ENCODE data around the gene EPHA10. TPM values are rescaled to one million over a fixed set of nuclear protein-coding genes. Genes with fewer than 3 reads are reported as not detected.

EPHA10 gene
- total RNA-seq, 2 experiments from 2014 or later: not detected

GRCh38 chr1:37692834-37693175 is 72.1 kb downstream of the EPHA10 start:
- Histone ChIP-seq H3K9me3 (ENCODE audit: control insufficient read depth in 1 of 2, insufficient read depth in 1 of 2, low read length in 2 of 2) (no peaks in the 10 kb centered on the region), H3K4me1 (ENCODE audit: insufficient read depth, low read length) (peaks cover 41% of the 10 kb centered on the region), H3K27ac (ENCODE audit: low read depth in 1 of 2, low read length in 2 of 2) (no peak overlapping the region), H3K27me3 (ENCODE audit: control insufficient read depth in 1 of 2, insufficient read depth in 2 of 2, low read length in 2 of 2) (no peaks in the 10 kb centered on the region), H3K4me3 (ENCODE audit: low read length) (peak overlapping the region; percentile 73), H3K36me3 (ENCODE audit: insufficient read depth, low read length) (no peaks in the 10 kb centered on the region)
- Mint-ChIP-seq H3K27ac (peak overlapping the region; percentile 90), H3K36me3 (ENCODE audit: low read depth) (peaks cover 13% of the 10 kb centered on the region), H3K9me3 (no peaks in the 10 kb centered on the region), H3K4me1 (ENCODE audit: low read depth) (peaks cover 37% of the 10 kb centered on the region), H3K27me3 (no peaks in the 10 kb centered on the region), H3K4me3 (peak overlapping the region; percentile 98)
- ATAC-seq (ENCODE audit: poor library complexity): no peak
- POLR2A ChIA-PET: interaction anchor here (1.3 kb wide), 1 partner anchor 139 kb away, joined by 3 read pairs; the partner anchor contains the start of gene SNIP1
- TF ChIP-seq CTCF (IDR thresholded peaks at IDR 0.05): no peak
- CTCF ChIA-PET: interaction anchor here (1.4 to 1.9 kb wide), 4 partner anchors 10 to 179 kb away, joined by 4 to 8 read pairs (median 5); partner anchors contain the start of genes MEAF6 and YRDC
- intact Hi-C loops (cut with DNase I, micrococcal nuclease): loop anchor here (1.0 to 10.0 kb wide), 11 partner anchors 114 to 1241 kb away; partner anchors contain the start of genes C1orf122 (in 2 of the 2), UTP11 (in 2 of the 2), MRPS15 (in 1 of the 2) and MTF1 (in 1 of the 2)
- DNase-seq: no peak

- POLR2A ChIA-PET: interaction anchor here (1.1 to 2.6 kb wide), 5 partner anchors 17 to 178 kb away, joined by 3 to 13 read pairs (median 5); partner anchors contain the start of genes C1orf122, MEAF6, MTF1 and SNIP1
- H3K27ac ChIP-seq (ENCODE audit: low read depth in 1 of 2, low read length in 2 of 2): peak within 1 kb of the TSS in 1 of 2 donors; percentile 46
Measured at GRCh38 chr1:37692078-37692833, 72.7 kb downstream of the EPHA10 start, which contains the start of gene CDCA8. Gene CDCA8, plus strand, starts transcription at chr1:37692516. Its CDS starts 175 bp downstream, at chr1:37692691.

More at GRCh38 chr1:37692078-37692833, 72.7 kb downstream of the EPHA10 start, which contains the start of gene CDCA8:
- H3K36me3 ChIP-seq (ENCODE audit: insufficient read depth, low read length): peaks cover 3% of the 10 kb centered on the region
- H3K4me1 ChIP-seq (ENCODE audit: insufficient read depth, low read length): peaks cover 41% of the 10 kb centered on the region
- no peaks in the 10 kb centered on the region for H3K27me3 ChIP-seq (ENCODE audit: control insufficient read depth in 1 of 2, insufficient read depth in 2 of 2, low read length in 2 of 2)
- ATAC-seq (ENCODE audit: poor library complexity): peak; percentile 87
- Mint-ChIP-seq H3K27ac (peak within 1 kb of the TSS; percentile 90), H3K36me3 (ENCODE audit: low read depth) (peaks cover 14% of the 10 kb centered on the region), H3K4me1 (ENCODE audit: low read depth) (peaks cover 37% of the 10 kb centered on the region), H3K9me3 (no peaks in the 10 kb centered on the region), H3K27me3 (no peaks in the 10 kb centered on the region), H3K4me3 (peak within 1 kb of the TSS; percentile 98)
- TF ChIP-seq CTCF (IDR thresholded peaks at IDR 0.05): peak; percentile 63
- H3K4me3 ChIP-seq (ENCODE audit: low read length): peak within 1 kb of the TSS; percentile 73
- no peaks in the 10 kb centered on the region for H3K9me3 ChIP-seq (ENCODE audit: control insufficient read depth in 1 of 2, insufficient read depth in 1 of 2, low read length in 2 of 2)
- intact Hi-C loops (cut with DNase I, micrococcal nuclease): loop anchor here (1.0 to 10.0 kb wide), 11 partner anchors 115 to 1240 kb away; partner anchors contain the start of genes C1orf122 (in 2 of the 2), UTP11 (in 2 of the 2), MRPS15 (in 1 of the 2) and MTF1 (in 1 of the 2)
- DNase-seq: peak; percentile 97 to 99 (median 98)
- CTCF ChIA-PET: interaction anchor here (0.8 to 1.9 kb wide), 6 partner anchors 10 to 178 kb away, joined by 3 to 8 read pairs (median 4); partner anchors contain the start of genes GNL2, MEAF6, MTF1 and YRDC
